GM11168 (cell line): ENCODE results near the gene RHPN2.
"Not testable (repeated sequence)": the region's sequence is repeated elsewhere in the genome, so short reads cannot be mapped to it uniquely, and the experiment has no call there.

Experiments
- in situ Hi-C: fragments of 300-500 bp; cut with MboI; formaldehyde crosslinking; loops from one replicate; pipeline ENCODE4 v1.12.0; 2022; ENCODE audit warnings: low sequenced_read_pairs; ENCODE audit not compliant: unreplicated experiment

RHPN2 gene

GRCh38 chr19:32982488-32982887 lies 82.2 kb downstream of the RHPN2 start:
- in situ Hi-C loops = not testable (repeated sequence)

DNA sequence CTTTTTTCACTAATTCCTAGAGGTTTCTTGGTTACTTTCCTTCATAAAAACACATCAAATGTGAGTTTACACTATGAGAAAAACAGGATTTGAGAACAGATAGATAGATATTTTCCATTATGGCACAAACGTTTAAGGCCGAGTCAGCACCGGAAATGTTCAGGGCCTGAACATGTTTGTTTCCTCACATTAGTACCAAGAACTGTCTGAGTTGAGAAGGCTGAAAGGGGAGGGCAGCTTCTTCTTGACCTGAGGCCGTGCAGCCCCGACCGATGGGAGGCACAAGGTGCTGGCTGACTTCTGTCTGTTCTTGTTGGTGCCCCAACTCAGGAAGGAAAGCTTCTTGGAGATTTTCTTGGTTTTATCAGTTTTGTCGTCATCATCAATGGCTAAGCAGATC lies 84.9 kb downstream of the RHPN2 start:
- in situ Hi-C loops = not testable (repeated sequence)

DNA sequence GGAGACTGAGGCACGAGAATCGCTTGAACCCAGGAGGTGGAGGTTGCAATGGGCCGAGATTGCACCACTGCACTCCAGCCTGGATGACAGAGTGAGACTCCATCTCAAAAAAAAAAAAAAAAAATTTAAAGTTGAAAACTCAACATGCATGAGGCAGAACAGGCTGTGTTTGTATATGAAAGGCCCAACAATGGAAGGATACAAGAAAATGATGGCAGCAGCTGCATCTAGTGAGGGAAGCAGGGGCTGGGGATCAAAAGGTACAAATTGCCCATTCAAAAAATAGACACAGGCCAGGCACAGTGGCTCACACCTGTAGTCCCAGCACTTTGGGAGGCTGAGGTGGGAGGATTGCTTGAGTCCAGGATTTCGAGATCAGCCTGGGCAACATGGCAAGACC lies 86.9 kb downstream of the RHPN2 start:
- in situ Hi-C loops = not testable (repeated sequence)

DNA sequence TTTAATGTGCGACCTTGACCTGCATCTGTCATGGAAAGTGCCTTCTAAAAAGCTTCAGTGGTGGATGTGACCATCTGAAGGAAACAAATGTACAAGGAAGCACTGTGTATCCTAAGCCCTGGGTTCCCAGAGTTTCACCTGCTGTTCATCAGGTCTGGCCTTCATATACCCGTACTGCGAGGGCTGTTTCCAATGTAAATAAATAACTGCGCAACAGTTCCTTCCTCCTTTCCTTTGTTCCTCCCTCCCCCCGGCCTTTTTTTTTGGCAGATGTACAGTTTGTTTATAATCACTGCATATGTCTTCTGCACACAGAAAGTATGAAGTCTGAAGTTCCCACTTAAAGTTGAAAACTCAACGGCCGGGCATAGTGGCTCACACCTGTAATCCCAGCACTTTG lies 87.4 kb downstream of the RHPN2 start:
- in situ Hi-C loops = no loop called here

DNA sequence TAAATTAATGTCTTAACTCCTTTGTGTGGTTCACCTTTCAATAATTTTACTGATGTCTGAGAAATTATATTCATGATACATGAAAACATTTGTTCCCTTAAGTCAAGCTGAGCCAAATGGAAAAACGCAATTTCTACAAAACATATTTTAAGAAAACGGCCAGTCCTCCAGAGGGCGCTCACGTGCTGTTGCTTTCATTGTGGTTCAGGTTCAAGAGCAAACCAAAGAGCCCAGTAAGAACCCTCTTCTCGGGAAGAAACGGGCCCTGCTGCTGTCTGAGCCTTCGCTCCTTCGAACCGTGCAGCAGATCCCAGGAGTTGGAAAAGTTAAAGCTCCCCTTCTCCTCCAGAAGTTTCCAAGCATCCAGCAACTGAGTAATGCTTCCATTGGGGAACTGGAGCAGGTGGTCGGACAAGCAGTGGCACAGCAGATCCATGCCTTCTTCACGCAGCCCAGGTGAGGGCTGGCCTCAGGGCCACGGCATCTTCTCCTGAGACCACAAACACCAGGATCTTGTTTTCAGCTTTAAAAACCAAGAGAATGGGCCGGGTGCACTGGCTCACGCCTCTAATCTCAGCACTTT lies 88.4 kb downstream of the RHPN2 start:
- in situ Hi-C loops = no loop called here

- in situ Hi-C loops = no loop called here
Observed at GRCh38 chr19:32971715-32972540, 92.8 kb downstream of the RHPN2 start, which contains the start of the genes CEP89 and FAAP24. Gene CEP89 (minus strand): TSS chr19:32971958. CDS start chr19:32971874, 84 bp downstream. Gene FAAP24 (plus strand): TSS chr19:32972242. CDS start chr19:32973197, 955 bp downstream.

- in situ Hi-C loops = no loop called here
Observed at GRCh38 chr19:32971012-32971595, 93.6 kb downstream of the RHPN2 start.

DNA sequence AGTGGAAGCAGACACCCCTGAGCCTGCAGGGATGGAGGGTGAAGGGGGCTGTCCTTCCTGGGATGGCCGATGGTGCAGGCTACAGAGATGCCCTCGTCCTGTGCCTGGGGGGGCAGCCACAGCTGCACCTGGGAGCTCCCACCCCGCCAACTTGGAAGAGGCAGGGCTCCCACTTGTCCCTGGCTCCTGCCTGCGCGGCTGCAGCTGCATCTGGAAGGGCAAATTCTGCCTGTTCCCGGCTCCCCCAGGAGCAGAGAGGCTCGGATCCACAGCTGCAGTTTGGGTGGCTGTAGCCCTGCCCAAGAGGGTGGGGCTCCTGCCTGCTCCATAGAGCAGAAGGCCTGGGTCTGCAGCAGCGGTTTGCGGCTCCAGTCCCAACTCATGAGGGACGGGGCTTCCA lies 95.1 kb downstream of the RHPN2 start:
- in situ Hi-C loops = no loop called here

GRCh38 chr19:32966750-32967149 lies 97.9 kb downstream of the RHPN2 start:
- in situ Hi-C loops = no loop called here

DNA sequence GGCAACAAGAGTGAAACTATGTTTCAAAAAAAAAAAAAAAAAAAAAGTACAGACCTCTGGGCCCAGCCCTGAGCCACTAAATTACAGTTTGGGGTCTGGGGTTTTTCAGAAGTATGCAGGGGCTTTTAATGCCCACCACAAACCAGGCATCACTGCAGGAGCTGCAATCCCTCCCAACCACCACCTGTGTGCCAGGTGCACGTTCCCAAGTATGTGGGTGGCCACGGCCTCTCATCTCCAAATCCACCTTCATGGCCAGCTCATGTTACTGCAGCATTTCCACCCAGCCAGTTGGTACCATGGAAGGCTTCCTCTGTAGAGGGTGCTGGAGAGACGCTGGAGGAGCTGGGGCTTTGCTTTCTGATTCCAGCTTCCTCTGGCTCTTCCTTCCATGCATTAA lies 119.4 kb downstream of the RHPN2 start:
- in situ Hi-C loops = no loop called here

- in situ Hi-C loops = not testable (repeated sequence)
Observed at GRCh38 chr19:32941273-32941672, 123.4 kb downstream of the RHPN2 start.

- in situ Hi-C loops = no loop called here
Observed at GRCh38 chr19:32936065-32936464, 128.6 kb downstream of the RHPN2 start.

DNA sequence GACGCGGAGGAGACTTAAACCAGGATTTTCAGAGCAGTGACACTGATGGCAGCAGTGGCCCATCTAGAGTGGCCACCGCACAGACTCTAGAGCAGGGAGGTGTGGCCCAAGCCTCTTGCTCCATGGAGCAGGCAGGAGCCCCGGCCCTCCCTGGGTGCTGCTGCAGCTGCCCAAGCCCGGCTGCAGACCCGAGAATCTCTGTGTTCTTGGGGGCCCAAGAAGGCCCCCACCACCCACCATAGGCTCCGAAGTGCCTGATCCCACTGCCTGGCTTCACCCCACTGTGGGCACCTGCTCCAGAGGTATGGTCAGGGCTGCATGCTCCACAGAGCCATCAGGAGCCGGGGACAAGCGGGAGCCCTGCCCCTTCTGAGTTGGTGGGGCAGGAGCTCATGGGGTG lies 129.1 kb downstream of the RHPN2 start:
- in situ Hi-C loops = no loop called here

DNA sequence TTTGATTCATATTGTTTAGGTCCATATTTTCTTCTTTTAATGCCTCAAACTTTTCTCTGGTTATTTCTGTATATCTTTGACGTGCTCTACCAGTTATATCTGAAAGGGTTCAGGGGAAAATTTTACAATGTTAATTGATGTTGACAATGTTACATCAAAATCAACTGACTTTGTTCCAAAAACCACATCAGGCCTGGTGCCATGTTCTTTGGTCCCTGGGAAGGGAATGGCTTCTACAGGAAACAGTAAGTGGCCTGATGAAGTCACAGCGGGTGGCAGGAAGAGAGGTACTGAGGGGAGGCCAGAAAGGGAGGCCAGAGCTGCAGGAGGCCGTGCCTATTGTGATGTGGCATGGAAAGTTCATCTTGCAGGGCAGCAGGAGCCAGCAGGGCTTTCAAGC lies 131.1 kb downstream of the RHPN2 start:
- in situ Hi-C loops = no loop called here

DNA sequence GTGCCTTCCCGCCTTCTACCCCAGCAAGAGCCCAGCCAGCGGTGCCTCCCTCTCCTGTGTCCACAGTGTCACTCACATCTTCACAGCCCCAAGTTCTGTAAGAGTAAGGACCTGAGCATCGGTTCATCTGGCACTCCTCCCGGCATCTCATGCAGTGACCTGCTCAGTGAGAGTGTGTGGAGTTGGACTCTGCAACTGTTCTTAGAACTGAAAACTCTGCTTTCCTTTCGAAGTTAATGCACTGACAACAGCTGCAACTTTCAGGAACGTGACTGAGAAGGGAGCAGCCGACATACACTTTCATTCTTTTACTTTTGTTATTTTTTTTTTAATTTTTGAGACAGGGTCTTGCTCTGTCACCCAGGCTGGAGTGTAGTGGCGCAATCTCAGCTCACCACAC lies 134.1 kb downstream of the RHPN2 start:
- in situ Hi-C loops = no loop called here

DNA sequence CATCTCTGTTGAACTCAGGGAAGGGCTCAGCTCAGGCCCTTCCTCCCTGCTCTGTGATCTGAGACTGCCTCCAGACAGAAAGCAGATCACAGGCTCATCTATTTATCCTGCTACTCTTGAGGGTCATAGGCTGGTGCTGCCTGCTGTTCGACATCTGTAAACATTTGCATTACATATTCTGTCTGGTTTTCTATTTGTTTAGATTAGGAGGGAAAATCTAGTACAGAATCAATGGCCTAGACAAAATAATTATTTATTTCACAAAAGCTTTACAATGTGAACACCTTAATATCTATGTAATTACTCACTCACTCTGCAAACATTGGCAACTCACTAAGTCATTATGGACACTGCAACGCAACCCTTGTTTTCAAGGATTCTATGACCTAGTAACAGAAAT lies 135.9 kb downstream of the RHPN2 start:
- in situ Hi-C loops = no loop called here
